Activated CD8-positive, alpha-beta memory T cell treated with anti-CD3 and anti-CD28 coated beads for 1 hour (primary cell): ENCODE measurements around the gene FLNB.

Experiments used
- DNase-seq, 2 donors: peaks; one replicate each; pipeline ENCODE4 v3.0.0-alpha.2; 2020; ENCODE audit warnings: low read depth in 1 of 2; ENCODE audit errors: extremely low read depth in 1 of 2

The FLNB gene

DNA sequence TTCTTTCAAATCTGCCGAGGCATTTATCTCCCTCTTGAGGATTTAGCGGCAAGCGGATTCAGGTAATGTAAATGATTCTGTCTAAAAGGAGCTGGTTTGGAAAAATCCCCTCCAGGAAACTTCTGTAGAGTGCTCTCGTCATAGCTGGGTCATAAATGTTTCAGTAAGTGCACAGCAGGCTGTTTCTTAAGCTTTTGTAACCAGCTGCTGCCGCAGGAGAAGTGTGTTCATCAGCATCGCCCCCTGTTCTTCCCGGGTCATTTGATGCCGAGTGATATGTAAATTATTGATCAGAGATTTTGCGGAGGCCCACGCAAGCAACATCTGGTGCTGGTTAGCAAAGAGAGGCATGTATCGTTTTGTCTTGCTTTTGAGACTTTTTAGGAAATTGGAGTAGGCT is 149.5 kb downstream of the FLNB start:
- no peak for DNase-seq

DNA sequence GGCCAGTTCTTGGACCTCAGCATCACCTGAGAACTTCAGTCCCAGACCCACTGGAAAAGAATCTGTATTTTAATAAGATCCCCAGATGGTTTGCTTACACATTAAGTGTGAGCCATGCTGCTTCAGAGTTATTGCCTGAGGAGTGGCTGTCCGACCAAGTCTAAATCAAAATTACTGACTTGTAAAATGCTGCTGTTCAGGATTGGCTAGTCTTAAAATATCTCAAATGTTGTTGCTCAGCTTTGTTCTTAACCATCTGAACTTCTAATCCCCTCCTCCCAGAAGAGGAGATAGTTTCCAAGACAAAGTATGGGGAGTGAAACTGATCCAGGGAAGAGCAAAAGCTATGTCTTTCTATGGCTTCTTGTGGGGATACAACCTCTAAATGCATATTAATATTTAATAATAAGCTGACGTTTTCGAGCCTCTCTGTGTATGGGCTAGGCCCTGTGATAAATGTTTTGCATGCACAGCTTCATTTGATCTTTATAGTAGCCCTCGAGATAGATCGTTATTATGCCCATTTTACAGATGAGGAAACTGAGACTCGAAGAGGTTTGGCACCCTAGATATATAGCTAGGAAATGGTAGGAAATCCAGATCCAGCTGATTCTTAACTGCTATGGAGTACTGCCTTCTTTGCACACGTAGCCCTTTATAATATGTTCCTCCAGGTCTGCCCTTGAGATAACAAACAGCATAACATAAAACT is 150.4 kb downstream of the FLNB start:
- DNase-seq, result no peak

DNA sequence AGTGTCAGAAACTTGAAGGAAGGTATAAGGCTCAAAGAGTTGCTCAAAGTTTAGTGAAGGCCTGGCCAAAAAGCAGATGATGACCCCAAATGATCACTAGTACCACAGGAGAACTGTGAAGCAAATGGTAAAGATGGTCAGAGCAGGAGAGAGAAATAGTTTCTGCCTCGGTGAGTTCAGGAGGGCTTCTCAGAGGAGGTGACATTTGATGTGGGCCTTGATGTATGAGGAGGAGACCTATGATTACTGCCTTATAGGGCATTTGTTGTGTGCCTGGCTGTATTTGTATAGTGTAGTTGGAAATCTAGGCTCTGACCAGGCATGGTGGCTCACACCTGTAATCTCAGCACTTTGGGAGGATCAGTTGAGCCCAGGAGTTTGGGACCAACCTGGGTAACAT is 152.2 kb downstream of the FLNB start:
- DNase-seq, result no peak

DNA sequence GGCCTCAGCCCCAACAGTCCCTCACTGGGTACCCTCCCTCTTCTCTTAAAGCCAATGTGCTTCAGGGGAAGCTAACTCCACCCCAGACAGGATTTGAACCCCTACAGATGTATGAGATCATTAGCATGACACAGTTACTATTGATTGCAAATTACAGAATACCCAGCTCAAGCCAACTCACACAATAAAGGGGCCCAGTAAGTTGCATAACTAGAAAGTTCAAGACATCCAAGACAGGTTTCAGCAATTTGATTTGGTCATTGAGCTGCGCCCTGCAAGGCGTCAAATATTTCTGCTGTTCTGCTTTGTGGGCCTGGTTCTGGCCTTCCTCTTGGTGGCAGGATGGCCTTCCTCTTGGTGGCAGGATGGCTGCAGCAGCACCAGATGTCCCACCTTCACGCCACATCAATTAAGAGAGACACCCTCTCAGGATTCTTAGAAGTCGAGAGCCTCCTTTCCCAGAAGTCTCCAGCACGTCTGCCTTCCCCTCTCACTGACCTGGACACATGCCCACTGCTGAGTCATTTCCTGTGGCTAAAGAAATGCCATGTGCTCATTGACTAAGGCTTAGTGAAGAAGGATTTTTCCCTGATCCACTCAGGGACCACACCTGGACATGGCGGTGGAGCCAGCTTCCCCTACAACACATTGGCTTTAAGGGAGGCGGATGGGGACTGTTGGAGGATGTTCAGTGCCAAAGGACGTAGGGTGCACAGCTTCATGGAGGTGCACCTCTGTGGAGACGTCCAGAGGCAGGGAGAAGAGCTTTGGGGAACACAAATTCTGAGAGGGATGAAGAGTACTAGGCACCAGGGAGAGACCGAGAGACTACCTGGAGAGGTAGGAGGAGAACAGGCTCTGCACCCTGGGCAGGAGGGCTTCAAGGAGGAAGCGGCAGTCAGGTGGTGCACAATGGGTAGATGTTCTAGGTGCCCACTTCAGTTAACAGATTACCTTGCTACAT is 153.5 kb downstream of the FLNB start:
- no peak for DNase-seq

DNA sequence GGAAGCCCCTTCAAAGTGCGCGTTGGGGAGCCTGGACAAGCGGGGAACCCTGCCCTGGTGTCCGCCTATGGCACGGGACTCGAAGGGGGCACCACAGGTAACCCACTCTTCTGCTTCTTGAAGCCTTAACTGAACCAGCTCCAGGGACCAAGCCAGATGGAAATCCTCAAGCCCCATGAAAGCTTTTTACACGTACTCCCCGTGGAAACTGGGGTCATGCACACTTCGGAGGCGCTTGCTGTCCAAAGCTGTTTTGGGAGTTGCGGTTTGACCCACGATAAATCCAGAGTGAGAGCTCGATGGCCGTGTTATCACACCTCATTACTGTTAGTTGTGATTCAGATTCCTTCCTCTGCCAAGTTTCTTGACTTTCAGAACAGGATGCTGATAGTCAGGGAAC is 155.0 kb downstream of the FLNB start:
- no peak for DNase-seq

DNA sequence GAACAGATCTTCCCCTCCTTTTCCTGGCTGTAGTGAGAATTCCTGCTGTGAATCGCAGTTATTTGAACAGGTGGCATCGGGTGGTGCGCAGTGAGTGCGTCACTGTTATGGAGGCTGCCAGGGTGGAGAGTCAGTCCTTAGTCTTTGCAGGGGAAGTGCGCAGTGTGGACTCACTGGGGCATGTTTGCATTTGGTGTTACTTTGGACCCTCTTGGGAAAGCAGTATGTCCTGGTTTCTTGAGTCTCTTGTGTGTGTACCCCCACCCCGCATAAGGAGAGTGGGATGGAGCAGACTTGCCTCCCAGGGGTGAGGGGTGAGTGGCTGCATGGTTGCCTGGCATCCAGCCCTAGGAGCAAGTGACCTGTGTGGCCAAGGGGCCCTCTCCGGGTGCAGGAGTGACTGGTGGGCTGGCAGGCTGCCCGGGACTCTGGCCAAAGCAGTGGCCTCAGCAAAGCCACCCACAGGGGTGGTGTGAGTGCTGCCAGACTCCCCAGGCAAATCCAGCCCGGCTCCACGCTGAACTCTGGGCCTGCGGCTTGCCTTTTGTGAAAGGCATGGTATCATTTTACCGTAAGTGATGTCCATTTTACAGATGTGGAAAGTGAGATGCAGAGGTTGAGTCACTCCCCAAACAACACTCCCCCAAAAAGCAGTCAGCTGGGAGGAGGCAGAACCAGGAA is 156.1 kb downstream of the FLNB start:
- no peak for DNase-seq

DNA sequence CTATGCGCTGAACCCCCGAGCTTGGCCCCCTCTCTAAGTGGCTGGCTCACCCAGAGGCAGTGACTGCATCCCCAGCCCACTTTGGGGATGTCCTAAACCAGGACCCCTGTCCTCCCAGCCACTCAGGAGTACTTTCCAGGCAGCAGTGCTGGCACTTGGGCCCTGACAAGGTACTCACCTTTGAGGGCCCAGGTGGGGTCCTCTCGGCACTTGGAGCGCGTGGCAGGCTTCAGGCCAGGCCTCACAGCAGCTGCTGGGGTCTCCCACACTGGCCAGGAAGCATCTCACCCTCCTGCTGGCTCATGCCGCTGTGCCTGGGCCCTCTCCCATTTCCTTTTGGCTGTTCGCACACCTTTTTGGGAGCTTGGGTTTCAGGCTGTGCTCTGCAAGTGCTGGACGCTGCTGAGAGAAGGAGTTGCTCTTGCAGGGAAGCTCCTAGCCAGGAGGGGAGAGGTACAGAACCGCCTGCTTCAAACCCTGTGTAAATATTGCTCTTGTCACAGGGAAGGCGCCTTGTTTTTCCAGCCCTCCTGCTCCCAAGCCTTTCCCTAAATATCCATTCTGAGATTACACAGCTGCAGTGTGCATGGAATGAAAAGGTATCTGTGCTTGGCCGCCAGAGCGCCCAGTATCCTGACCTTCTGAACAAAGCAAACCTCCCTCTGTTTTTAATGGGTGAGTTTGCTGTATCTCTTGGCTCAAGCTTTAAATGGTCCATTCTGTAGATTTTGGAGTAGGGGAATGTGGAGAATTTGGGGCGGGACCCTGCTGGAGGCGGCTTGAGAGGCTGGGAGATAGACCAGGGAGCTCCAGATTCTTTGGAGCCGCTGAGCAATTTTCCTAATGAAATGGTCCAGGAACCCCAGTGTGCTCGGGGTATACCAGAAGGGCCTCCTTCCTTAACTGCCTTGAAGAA is 156.9 kb downstream of the FLNB start:
- no peak for DNase-seq

DNA sequence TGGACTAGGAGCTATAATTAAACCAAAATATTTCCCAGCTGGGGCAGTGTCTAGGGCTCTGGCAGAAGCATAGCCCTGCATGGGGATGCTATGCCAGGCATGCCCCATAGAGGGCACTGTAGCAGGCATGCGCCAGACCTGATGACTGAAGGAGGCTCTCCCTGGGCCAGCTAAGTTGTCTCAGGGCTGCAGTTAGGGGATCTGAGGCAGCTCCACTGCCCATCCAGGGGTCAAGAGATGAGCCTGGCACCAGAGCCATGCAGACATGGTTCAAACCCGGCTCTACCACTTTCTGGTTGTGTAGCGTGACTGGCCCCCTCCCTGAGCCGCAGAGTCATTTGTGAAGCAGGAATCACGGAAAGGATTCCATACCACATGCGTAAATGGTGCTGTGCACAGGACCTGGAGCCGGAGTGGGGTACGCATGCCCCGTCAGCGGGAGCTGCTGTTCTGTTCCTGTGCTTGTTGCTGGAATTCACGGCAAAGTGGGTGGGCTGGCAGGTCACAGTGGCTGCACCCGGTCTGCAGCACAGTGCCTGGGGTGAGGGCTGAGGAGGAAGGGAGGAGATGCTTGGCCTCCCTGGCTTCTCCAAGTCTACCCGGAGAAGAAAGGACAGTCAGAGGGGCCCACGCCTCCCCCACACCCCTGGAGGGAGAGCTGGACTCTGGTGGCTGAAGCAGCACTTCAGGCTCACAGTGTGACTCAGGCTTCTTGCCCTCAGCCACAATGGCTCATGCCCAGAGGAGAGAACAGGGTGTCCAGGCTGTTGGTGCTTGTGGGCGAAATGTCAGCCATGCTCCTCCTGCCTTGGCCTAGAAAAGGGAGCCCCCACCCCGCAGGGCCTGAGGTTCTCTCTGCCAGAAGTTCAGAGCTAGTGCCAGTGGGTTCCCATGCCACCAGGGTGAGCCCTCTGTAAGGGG is 159.5 kb downstream of the FLNB start:
- DNase-seq, result peak in 1 of 2 donors; percentile 27

DNA sequence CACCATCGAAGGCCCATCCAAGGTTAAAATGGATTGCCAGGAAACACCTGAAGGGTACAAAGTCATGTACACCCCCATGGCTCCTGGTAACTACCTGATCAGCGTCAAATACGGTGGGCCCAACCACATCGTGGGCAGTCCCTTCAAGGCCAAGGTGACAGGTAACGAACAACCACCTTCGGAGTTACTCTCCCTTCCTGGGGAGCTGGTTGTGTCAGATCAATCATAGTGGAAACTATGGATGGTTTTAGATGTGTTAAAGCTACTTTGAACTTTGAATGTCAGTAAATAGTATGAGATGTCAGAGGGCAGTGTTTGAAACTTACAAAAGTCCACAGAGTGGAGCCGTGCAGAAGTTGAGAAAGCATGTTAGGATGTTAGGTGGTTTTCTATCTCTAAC is 160.3 kb downstream of the FLNB start:
- no peak for DNase-seq

DNA sequence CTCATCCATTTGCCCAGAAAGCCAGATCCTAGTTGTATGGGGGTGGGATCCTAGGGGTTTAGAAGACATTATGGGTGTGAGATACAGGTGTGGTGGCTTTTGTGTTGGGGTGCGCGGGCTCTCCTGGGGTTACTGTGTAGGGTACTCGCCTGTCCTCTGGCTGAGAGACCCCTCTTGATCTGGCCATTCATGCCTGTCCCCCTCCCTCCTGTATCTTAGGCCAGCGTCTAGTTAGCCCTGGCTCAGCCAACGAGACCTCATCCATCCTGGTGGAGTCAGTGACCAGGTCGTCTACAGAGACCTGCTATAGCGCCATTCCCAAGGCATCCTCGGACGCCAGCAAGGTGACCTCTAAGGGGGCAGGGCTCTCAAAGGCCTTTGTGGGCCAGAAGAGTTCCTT is 161.1 kb downstream of the FLNB start:
- no peak for DNase-seq

DNA sequence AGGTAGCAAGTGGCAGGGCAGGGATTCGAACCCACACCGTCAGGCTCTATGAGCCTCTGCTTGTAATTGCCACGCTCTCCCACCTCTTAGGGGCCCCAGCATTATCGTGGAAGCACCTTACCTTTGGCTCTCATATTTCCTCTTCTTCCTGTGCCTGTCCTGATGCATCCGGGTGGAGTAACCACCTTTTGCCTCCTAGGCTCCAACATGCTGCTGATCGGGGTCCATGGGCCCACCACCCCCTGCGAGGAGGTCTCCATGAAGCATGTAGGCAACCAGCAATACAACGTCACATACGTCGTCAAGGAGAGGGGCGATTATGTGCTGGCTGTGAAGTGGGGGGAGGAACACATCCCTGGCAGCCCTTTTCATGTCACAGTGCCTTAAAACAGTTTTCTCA is 162.2 kb downstream of the FLNB start:
- no peak for DNase-seq

DNA sequence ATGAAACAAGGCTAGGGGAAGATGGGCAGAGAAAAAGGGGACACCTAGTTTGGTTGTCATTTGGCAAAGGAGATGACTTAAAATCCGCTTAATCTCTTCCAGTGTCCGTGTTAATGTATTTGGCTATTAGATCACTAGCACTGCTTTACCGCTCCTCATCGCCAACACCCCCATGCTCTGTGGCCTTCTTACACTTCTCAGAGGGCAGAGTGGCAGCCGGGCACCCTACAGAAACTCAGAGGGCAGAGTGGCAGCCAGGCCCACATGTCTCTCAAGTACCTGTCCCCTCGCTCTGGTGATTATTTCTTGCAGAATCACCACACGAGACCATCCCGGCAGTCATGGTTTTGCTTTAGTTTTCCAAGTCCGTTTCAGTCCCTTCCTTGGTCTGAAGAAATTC is 162.9 kb downstream of the FLNB start:
- DNase-seq, result no peak

DNA sequence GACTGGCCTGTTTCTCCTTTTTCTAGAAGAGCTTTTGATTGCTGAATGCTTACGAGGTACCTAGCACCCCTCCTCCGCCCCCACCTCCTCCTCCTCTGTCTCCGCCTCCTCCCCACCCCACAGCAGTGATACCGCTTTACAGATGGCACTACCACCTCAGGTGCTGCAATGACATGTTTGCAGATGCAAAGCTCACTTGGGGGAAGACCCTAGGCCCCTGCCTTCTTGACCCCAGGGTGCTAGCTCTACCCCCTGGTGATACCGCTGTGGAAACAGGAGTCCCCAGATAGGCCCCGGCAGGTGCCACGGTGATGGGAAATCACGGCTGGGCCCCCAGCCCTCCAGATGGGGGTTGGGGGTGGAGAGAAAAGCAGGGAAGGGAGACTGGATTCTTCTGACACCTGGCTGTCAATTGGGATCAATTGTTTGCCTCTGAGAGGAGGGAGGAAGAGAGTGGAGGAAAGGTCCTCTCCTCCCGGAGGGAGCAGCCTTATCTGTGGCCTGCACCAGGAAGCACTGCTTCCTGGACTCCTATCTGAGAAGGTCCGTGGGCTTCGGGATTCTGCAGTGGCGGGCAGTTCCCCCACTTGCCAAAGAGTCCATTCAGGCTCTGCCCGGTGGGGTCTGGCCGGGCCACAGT is 164.9 kb downstream of the FLNB start:
- no peak for DNase-seq

DNA sequence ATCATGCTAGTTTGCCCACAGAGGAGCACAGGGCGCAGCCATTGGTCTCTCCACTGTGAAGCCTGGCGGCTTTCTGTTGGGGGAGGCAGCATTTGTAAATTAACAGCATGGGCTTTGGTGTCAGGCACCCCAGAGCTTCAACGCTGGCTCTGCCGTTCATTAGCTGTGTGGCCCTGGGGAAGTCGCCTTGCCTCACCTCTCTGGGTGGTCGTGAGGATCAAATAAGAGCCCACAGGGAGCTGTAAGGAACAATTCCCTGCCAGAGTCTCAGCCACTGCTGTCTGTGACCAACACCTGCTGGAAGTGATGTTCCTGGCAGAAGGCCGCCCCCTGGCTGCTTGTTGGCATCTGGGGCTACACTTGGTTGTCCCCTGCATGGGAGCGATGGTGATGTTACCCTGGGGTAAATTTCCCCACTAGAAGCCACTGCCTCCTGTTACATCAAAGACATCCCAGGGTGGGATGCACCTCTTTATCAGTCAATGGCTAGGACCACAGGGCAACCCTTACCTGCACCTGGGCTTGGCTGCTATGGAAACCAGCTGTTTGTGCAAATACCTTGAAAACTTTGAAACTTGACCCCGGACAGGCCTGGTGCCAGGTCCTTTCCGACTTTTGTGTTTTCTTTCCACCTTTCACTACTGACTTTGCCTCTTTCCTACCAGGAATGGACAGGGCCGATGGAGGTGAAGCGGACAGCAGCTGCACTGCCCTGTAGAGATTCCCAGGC is 165.6 kb downstream of the FLNB start:
- DNase-seq, result peak in 1 of 2 donors; percentile 19

DNA sequence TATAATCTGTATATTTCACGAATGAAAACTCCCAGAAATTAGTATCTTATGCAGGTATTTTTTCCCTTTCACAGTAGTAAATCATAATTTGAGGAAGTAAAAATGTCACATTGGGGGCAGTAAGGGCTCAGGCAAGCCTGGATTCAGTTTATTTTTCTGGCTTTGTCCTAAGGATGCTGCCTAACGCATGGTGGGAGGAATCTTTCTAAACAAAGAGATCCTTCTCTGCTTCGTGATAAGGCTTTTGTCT is 166.9 kb downstream of the FLNB start:
- DNase-seq, result no peak

DNA sequence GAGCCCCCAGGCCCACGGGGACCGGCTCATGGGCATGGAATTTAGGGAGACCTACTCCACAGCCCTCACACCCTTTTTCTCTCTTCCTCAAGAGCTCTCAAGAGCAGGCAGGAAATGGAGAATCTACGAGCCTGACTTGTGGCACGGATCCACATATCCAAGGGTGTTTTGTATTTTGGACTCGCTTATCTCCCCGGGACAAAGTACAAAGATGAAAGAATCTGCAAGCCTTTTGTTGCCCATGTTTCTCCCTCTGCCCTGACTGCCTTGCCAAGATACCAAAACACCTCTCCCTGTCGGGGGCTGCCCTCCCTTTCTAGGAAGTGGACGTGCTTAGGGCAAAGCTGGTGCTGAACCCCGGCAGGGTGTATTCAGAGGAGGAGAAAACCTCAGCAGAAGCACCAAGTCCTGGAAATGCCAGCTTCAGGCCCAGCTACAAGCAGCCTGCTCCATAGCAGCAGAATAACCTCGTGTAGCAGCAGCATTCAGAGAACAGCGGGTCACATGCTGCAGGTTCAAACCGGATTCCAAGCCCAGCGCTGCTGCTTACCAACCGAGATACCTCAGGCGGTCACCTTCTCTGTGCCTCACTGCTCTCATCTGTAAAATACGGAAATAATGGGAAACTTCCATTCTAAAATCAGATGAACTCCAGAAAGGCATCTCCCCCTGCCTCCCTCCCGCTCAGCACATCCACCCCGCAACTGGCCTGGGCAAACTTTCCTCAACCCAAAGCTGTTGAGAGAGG is 167.4 kb downstream of the FLNB start:
- no peak for DNase-seq

DNA sequence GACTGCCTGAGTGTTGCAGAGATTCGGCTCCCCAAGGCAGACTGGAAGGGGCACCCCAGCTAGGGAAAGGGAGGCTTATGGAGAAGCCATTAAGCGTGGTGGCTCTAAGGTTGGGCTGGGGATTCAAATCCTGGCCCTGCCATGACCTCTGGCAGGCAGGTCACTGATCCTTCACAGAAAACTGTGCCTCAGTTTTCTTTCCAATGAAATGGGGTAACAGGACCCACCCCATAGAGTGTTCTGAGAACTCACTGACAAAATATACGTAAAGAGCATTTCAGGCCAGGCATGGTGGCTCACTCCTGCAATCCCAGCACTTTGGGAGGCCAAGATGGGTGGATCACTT is 167.9 kb downstream of the FLNB start:
- no peak for DNase-seq

DNA sequence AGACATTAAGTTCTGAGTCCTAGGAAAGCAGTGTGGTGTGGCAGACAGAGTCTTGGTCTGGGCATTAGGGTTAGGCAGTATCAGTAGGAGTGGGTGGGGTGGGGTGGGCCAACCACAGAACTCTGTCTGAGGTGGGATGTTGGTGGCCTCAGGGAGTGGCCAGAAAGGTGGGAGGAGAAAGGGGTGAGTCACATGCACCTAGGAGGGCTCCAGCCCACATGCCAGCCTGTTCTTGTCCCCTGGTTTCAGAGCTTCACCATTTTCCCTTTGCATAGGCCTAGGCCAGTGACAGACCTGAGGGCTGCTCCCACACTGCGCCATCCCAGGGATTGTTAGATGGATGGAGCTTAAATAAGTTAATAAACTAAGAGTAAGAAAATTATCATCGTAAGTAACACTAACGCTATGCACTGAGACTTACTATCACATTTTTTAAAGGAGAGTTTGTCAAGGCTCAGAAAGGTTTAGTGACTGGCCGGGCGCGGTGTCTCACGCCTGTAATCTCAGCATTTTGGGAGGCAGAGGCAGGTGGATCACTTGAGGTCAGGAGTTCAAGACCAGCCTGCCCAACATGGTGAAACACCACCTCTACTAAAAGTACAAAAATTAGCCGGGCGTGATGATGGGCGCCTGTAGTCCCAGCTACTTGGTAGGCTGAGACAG is 168.7 kb downstream of the FLNB start:
- no peak for DNase-seq
